Immature natural killer cell (primary cell): ENCODE measurements around the gene WDR37. TPM values are rescaled to one million over a fixed set of nuclear protein-coding genes. Genes with fewer than 3 reads are reported as not detected.
A peak's percentile ranks its signal among the peaks of the same experiment; 100 is the strongest.

Experiments used
- DNase-seq, 3 donors: peaks; one replicate each; pipeline ENCODE4 v3.0.0; 2022; ENCODE audit warnings: mixed read lengths in 1 of 3
- H3K27ac Mint-ChIP-seq, 6 donors: one replicate each; pipeline ENCODE4 v1.8.0; 2020; ENCODE audit warnings: mixed read lengths in 6 of 6, mild to moderate bottlenecking in 5 of 6, inconsistent platforms in 4 of 6, moderate library complexity in 3 of 6
- H3K27me3 Mint-ChIP-seq, 3 donors: one replicate each; pipeline ENCODE4 v1.8.0; 2020 to 2021; ENCODE audit warnings: low read depth in 3 of 3, mild to moderate bottlenecking in 3 of 3, mixed read lengths in 3 of 3, moderate library complexity in 3 of 3, inconsistent platforms in 1 of 3
- H3K36me3 Mint-ChIP-seq, 3 donors: one replicate each; pipeline ENCODE4 v1.8.0; 2020; ENCODE audit warnings: mixed read lengths in 3 of 3, inconsistent platforms in 2 of 3, mild to moderate bottlenecking in 2 of 3
- H3K4me1 Mint-ChIP-seq, 2 donors: one replicate each; pipeline ENCODE4 v1.8.0; 2020; ENCODE audit warnings: inconsistent platforms in 2 of 2, mild to moderate bottlenecking in 2 of 2, mixed read lengths in 2 of 2, moderate library complexity in 1 of 2
- H3K4me3 Mint-ChIP-seq, 5 donors: one replicate each; pipeline ENCODE4 v1.8.0; 2020; ENCODE audit warnings: mild to moderate bottlenecking in 5 of 5, mixed read lengths in 5 of 5, inconsistent platforms in 3 of 5, moderate library complexity in 3 of 5
- H3K9me3 Mint-ChIP-seq, 6 donors: one replicate each; pipeline ENCODE4 v1.8.0; 2020; ENCODE audit warnings: mild to moderate bottlenecking in 6 of 6, mixed read lengths in 6 of 6, inconsistent platforms in 4 of 6, moderate library complexity in 3 of 6
- polyA plus RNA-seq, 3 donors: library from polyadenylated mRNA; unstranded; fragments of 300-500 nt; fragmentation: Illumina TruSeq; gene quantifications; one replicate each; pipeline ENCODE4 v1.2.3, GENCODE V29; 2021

The WDR37 gene
- polyA plus RNA-seq, 3 donors from 2014 or later, result 16.7 to 32.2 (median 26.5) TPM

DNA sequence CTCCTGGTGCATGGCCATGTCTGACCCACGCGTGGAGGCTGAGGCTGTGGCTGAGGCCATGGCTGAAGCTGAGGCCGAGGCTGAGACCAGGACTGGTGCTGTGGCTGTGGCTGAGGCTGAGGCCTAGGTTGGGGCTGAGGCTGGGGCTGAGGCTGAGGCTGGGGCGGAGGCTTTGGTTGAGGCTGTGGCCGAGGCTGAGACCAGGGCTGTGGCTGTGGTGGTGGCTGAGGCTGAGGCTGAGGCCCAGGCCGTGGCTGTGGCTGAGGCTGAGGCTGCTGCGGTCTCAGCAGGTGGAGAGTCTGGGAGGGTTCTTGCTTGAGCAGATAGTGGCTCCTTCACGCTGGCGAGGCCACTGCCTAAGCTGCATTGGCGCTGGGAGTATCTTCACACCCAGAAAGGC, 76.4 kb downstream of the WDR37 start:
- DNase-seq, result peak in 2 of 3 donors; percentile 13 to 19
- Mint-ChIP-seq H3K27ac (peak overlapping the region; percentile 63 to 91 (median 78)), H3K4me3 (peak overlapping the region in 1 of 5 donors; percentile 40), H3K27me3 (peaks cover 2 to 5% (median 3%) of the 10 kb centered on the region in 3 donors), H3K9me3 (no peaks in the 10 kb centered on the region), H3K36me3 (peaks cover 22 to 38% (median 26%) of the 10 kb centered on the region in 3 donors), H3K4me1 (peaks cover 28 to 48% of the 10 kb centered on the region in 2 donors)

DNA sequence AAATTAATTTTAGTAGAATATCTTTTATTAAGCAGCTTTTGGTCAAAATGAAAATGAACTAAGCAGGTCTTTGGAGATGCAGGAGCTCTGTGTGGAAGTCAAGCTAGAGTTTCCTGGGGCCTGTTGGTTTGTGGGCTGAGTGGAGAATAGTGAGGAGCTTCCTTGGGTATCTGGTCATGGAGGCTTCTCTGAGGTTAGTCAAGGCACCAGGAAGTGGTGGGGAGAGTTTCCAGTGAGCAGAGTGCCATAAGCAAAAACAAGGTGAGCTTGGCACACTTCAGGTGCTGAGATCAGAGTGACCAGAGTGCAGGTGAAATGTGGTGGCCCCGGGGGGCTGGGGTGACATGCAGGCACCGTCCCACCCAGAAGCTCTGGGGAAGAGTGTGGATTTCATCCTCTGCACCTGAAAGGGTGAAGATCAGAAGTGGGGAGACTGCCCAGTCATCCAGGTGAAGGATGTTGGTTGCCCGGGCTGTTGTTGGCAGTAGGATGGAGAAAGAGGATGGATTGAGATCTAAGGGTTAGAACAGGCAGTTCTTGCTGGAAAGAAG, 77.4 kb downstream of the WDR37 start:
- Mint-ChIP-seq H3K27ac (peak overlapping the region in 4 of 6 donors; percentile 0 to 80 (median 29)), H3K4me1 (peaks cover 26 to 42% of the 10 kb centered on the region in 2 donors), H3K36me3 (peaks cover 19 to 37% (median 24%) of the 10 kb centered on the region in 3 donors), H3K27me3 (peaks cover 2 to 5% (median 3%) of the 10 kb centered on the region in 3 donors), H3K4me3 (peak overlapping the region in 1 of 5 donors; percentile 42), H3K9me3 (peaks cover under 1 to 6% (median 4%) of the 10 kb centered on the region in 6 donors)
- DNase-seq, result no peak

DNA sequence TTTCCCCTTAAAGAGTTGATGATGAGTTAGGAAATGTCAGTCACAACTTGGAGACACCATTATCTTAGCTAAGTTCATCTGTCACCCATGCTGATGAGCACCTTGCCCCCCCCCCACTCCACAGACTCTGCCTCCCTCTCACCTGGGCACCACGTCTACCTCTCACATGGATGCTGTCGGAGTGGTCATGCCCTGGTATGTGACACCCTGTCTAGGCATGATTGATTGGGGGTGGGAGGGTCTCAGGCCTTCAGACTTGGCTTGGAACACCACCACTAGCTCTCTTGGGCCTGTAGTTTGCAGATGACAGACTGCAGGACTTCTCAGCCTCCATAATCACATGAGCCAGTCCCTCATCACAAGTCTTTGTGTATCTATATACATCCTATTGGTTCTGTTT, 78.0 kb downstream of the WDR37 start:
- Mint-ChIP-seq H3K4me1 (peaks cover 26 to 42% of the 10 kb centered on the region in 2 donors), H3K27me3 (peaks cover 2 to 6% (median 5%) of the 10 kb centered on the region in 3 donors), H3K36me3 (peaks cover 13 to 37% (median 23%) of the 10 kb centered on the region in 3 donors), H3K4me3 (no peak overlapping the region), H3K9me3 (peaks cover 6 to 12% (median 8%) of the 10 kb centered on the region in 6 donors), H3K27ac (peak overlapping the region in 2 of 6 donors; percentile 0 to 80)
- no peak for DNase-seq

DNA sequence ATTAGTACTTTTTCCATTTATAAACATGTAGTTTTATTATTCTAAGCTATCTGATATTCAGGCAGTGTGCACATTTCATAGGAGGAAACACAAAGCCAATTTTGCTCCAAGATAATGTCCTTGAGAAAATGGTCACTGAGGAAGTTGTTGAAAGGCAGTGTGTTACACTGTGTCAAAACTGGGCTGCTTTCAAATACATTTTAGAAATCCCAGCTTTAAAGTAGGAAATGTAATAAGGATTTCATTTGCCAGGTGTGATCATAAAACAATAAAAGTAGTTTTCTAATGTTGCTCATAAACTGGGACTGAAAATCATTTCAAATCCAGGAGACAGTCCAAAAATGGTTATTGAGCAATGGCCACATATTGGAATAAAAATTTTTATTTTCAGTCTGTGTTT, 80.1 kb downstream of the WDR37 start:
- Mint-ChIP-seq H3K9me3 (peaks cover 6 to 25% (median 14%) of the 10 kb centered on the region in 6 donors), H3K27ac (no peak overlapping the region), H3K4me3 (no peak overlapping the region), H3K27me3 (peaks cover 3 to 9% (median 6%) of the 10 kb centered on the region in 3 donors), H3K4me1 (peaks cover 25 to 42% of the 10 kb centered on the region in 2 donors), H3K36me3 (peaks cover 9 to 20% (median 20%) of the 10 kb centered on the region in 3 donors)
- DNase-seq, result no peak

DNA sequence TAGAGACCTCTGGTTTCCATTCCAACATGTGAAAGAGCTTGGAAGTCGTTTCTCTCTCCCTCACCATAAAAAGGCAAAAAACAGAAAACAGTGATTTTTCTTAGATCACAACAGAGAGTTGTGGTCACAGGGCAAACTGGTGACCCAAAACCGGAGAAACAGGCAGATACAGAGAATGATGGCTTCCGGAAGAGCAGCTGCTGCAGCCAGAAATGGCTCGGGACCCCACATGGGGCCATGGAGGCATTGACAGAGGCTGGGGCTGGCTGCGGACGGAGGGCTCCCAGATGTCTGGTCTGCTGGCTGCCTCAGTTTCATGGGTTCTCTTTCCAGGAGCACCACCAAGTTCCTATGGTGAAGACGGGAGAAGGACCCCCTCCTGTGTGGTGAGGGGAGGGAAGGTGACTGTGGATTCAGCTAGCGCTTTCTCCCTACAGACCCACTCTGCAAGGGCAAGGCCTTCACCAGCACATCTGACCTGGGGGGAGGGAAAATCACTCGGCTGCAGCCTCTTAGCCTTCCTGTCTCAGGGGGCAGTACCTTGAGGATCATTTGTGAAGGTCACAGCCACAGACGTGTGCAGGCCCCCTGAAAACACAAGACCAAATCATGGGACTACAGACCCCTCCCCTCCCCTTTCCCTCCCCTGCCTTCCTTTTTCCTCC, 81.4 kb downstream of the WDR37 start:
- no peak for DNase-seq
- H3K4me1 Mint-ChIP-seq, result peaks cover 17 to 28% of the 10 kb centered on the region in 2 donors
- H3K9me3 Mint-ChIP-seq, result peaks cover 6 to 25% (median 14%) of the 10 kb centered on the region in 6 donors
- no peak overlapping the region for H3K4me3 Mint-ChIP-seq
- peaks cover 4 to 17% (median 14%) of the 10 kb centered on the region in 3 donors for H3K36me3 Mint-ChIP-seq
- H3K27me3 Mint-ChIP-seq, result peaks cover 2 to 10% (median 6%) of the 10 kb centered on the region in 3 donors
- H3K27ac Mint-ChIP-seq, result no peak overlapping the region

DNA sequence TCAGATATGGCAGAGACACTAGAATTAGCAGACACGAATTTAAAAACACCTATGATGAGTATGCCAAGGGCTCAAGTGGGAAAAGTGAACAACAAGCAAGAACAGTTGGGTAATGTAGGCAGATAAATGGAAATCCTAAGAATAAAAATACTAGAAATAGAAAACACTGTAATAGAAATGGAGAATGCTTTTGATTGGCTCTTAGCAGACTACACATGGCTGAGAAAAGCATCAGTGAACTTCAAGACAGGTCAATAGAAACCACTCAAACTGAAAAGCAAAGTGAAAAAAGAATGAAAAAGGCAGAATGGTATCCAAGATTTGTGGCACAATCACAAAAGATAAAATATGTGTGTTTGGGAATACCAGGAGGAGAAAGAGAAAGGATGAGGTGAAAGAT, 82.3 kb downstream of the WDR37 start:
- DNase-seq, result no peak
- Mint-ChIP-seq H3K4me3 (no peak overlapping the region), H3K27me3 (peaks cover 0 to 11% (median 6%) of the 10 kb centered on the region in 3 donors), H3K4me1 (peaks cover 9 to 19% of the 10 kb centered on the region in 2 donors), H3K9me3 (peaks cover 6 to 25% (median 14%) of the 10 kb centered on the region in 6 donors), H3K27ac (no peak overlapping the region), H3K36me3 (peaks cover 4 to 16% (median 14%) of the 10 kb centered on the region in 3 donors)

DNA sequence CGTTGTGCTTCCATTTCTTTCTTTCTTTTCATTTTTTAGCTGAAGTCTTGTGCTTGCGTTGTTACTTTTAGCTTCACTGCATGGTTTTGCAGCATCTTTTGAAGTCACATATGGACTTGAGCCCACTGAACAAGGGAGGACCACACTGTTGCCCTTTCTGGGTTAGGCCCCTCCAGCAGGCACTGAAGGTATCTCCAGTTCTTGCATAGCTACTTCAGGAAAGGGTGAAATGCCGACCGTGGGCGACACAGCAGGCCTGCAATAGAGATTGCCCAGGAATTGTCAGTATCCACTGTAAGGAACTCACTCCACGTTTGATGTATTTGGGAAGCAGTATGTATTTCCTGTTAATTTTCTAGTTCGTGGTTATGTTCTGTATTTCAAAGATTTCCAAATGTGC, 85.1 kb downstream of the WDR37 start:
- DNase-seq, result no peak
- peaks cover 10 to 47% (median 24%) of the 10 kb centered on the region in 6 donors for H3K9me3 Mint-ChIP-seq

DNA sequence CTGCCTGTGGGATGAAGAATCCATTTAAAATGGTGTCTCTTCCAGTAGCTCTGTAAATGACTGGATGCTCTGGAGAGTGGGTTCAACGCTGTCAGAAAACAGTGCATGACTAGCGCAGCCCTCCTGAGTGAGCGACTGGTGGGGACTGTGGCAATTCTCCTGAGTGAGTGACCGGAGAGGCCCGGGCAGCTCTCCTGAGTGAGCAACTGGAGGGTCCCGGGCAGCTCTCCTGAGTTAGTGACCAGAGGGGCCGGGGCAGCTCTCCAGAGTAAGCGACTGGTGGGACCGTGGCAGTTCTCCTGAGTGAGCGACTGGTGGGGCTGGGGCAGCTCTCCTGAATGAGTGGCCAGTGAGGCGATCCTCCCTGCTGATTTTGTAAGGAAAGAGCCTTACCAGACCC, 85.5 kb downstream of the WDR37 start:
- no peak overlapping the region for H3K4me3 Mint-ChIP-seq
- peaks cover 11 to 49% (median 28%) of the 10 kb centered on the region in 6 donors for H3K9me3 Mint-ChIP-seq
- no peak overlapping the region for H3K27ac Mint-ChIP-seq
- peaks cover 3 to 24% (median 6%) of the 10 kb centered on the region in 3 donors for H3K27me3 Mint-ChIP-seq
- peaks cover 10 to 22% (median 15%) of the 10 kb centered on the region in 3 donors for H3K36me3 Mint-ChIP-seq
- DNase-seq, result no peak
- no peaks in the 10 kb centered on the region for H3K4me1 Mint-ChIP-seq

More for the DNA sequence above, 85.1 kb downstream of the WDR37 start:
- no peaks in the 10 kb centered on the region for H3K4me1 Mint-ChIP-seq
- H3K4me3 Mint-ChIP-seq, result no peak overlapping the region
- H3K27me3 Mint-ChIP-seq, result peaks cover 3 to 20% (median 6%) of the 10 kb centered on the region in 3 donors
- H3K27ac Mint-ChIP-seq, result no peak overlapping the region
- H3K36me3 Mint-ChIP-seq, result peaks cover 8 to 20% (median 14%) of the 10 kb centered on the region in 3 donors

DNA sequence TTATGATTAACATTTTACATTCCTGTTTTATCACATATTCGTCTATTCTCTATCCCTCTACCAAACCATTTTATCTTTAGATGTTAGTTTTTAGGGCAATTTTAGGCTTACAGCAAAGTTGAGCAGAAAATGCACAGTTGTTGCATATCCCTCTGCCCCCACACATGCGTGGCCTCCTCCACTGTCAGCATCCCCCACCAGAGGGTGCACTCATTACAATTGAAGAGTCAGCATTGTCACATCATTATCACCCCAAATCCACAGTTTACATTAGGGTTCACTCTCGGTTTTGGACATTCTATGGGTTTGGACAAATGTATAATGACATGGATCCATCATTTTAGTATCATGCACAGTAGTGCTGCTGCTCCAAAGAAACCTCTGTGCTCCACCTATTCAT, 86.4 kb downstream of the WDR37 start:
- Mint-ChIP-seq H3K9me3 (peaks cover 11 to 54% (median 32%) of the 10 kb centered on the region in 6 donors), H3K36me3 (peaks cover 15 to 28% (median 21%) of the 10 kb centered on the region in 3 donors), H3K4me1 (no peaks in the 10 kb centered on the region), H3K27me3 (peaks cover 3 to 24% (median 6%) of the 10 kb centered on the region in 3 donors), H3K4me3 (no peak overlapping the region), H3K27ac (no peak overlapping the region)
- no peak for DNase-seq

DNA sequence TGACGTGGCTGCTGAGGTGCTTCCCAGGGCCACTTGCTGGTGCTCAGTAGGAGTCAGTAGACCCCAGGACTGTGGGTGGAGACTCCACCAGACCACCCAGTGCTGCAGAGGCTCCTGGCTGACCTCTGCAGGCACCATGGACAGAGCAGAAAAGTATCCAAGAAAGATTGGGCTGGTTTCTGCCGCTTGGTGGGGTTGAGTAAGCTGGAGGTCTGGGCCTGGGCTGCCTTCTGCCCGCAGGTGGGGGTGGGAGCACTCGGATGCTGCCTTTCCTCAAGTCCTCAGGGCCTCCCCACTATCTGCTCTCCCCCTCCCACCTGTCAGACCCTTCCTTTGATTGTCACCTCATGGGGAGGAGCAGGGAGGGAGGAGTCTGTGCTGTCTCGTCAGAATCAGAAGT, 91.6 kb downstream of the WDR37 start:
- peaks cover 0 to 30% (median 19%) of the 10 kb centered on the region in 6 donors for H3K9me3 Mint-ChIP-seq
- H3K27me3 Mint-ChIP-seq, result peaks cover 2 to 15% (median 8%) of the 10 kb centered on the region in 3 donors
- no peak overlapping the region for H3K27ac Mint-ChIP-seq
- H3K4me3 Mint-ChIP-seq, result no peak overlapping the region
- peaks cover 12 to 13% of the 10 kb centered on the region in 2 donors for H3K4me1 Mint-ChIP-seq
- no peak for DNase-seq
- peaks cover 6 to 13% (median 11%) of the 10 kb centered on the region in 3 donors for H3K36me3 Mint-ChIP-seq

DNA sequence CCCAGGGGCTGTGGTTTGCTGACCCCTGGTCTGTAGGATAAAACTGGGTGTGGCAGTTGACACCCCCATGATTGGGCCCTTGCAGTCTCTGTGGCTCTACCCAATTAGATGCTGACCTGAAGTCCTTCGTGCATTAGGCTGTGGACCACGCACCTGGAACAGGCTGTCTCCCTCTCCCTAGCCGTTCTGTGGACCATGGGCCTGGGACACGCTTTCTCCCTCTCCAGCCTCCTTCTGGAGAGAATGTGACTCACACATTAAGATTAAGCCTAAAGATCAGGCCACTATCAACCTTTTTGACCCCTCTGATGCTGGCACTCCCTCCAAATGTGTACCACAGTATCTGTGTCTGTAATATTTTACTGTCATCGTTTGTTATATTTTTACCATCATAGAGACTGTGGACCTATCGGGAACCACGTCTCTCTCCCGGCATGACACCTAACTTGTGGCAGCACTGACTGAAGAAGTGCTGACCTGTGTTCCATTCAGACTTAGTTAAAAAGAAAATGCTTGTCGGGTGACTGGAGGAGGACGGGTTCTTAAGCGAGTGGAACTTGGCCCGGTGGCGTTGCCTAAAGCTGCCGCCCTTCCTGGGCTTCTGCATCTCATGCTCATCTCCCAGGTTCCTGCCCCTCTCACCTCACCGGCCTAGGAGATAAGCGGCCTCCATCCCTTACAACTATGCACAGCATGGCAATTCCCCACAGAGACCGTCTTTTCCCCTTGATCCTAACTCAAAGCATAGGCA, 92.8 kb downstream of the WDR37 start:
- H3K4me3 Mint-ChIP-seq, result peak overlapping the region in 1 of 5 donors; percentile 70
- peaks cover 12 to 13% of the 10 kb centered on the region in 2 donors for H3K4me1 Mint-ChIP-seq
- peaks cover 0 to 29% (median 18%) of the 10 kb centered on the region in 6 donors for H3K9me3 Mint-ChIP-seq
- peaks cover 1 to 13% (median 8%) of the 10 kb centered on the region in 3 donors for H3K27me3 Mint-ChIP-seq
- H3K36me3 Mint-ChIP-seq, result peaks cover 6 to 12% (median 11%) of the 10 kb centered on the region in 3 donors
- peak overlapping the region in 1 of 6 donors; percentile 28 for H3K27ac Mint-ChIP-seq
- DNase-seq, result no peak

DNA sequence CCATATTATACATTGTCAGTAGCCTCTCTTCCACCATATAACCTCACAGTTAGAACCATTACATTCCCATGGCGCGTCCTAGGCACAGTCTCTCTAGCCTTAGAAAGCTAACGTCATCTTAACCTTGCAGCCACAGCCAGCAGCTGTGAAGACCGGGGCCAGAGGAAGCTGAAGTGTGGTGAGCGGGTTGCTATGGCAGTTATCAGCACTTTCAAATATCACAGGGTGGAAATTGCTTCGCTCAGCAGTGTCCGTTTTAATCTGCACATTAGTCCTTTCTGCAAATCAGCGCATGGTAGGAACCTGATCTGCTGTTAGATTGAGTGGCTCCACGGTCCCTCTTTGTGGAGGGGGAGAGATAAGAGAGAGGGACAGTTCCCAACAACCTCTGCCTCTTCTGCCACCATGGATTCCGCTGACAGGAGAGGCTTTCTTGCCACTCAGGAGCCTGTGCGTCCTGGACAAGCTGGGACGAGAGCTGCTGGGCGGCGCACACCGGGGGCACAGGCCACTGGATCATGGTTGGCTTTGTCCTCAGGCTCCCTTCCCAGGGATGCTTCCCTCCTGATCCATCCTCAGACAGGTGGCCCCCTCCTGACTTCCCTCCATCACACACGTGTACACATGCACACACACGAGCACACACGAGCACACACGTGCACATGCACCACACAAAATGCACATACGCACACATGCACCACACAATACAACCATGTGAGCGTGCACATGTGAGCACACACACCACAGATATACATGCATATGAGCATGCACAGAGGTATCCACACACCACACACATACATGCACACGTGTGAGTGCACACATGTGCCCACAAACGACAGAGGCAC, 93.8 kb downstream of the WDR37 start:
- DNase-seq, result peak in 2 of 3 donors; percentile 47 to 60

DNA sequence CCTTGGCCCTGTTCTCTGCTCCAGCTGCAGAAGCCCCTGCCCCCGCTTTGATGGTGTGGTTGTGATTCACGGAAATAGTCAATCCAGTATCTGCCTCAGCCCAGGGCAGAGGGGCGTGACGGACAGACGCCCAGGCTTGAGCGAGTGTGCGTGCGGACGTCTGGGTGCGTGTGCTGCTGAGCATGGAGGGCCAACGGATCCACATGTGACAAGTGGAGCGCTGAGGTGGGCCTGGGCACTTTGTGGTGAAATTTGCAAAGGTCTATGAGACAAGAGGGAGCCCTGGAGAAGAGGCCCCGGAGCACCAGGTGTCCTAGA, 94.4 kb downstream of the WDR37 start:
- Mint-ChIP-seq H3K27ac (peak overlapping the region in 1 of 6 donors; percentile 38), H3K4me1 (peaks cover 12 to 13% of the 10 kb centered on the region in 2 donors)
- DNase-seq, result no peak

More for the DNA sequence above, 93.8 kb downstream of the WDR37 start:
- peaks cover 6 to 12% (median 11%) of the 10 kb centered on the region in 3 donors for H3K36me3 Mint-ChIP-seq
- H3K9me3 Mint-ChIP-seq, result peaks cover 0 to 20% (median 15%) of the 10 kb centered on the region in 6 donors
- H3K4me1 Mint-ChIP-seq, result peaks cover 12 to 13% of the 10 kb centered on the region in 2 donors
- H3K27ac Mint-ChIP-seq, result peak overlapping the region in 3 of 6 donors; percentile 17 to 37 (median 28)
- peaks cover 0 to 11% (median 8%) of the 10 kb centered on the region in 3 donors for H3K27me3 Mint-ChIP-seq
- H3K4me3 Mint-ChIP-seq, result peak overlapping the region in 3 of 5 donors; percentile 41 to 70 (median 53)

More for the DNA sequence above, 94.4 kb downstream of the WDR37 start:
- Mint-ChIP-seq H3K9me3 (peaks cover 0 to 15% (median 14%) of the 10 kb centered on the region in 6 donors), H3K36me3 (peaks cover 6 to 12% (median 11%) of the 10 kb centered on the region in 3 donors), H3K27me3 (peaks cover 0 to 11% (median 8%) of the 10 kb centered on the region in 3 donors), H3K4me3 (no peak overlapping the region)
